Measurements from ENCODE around the gene GLP2R. TPM values are rescaled to one million over a fixed set of nuclear protein-coding genes. Genes with fewer than 3 reads are reported as not detected.

The GLP2R gene
- total RNA-seq, 1 experiment from 2014 or later = not detected

GRCh38 chr17:9845306-9845705, 19.6 kb downstream of the GLP2R start:
- Mint-ChIP-seq H3K27ac (no peak overlapping the region), H3K4me3 (no peak overlapping the region), H3K4me1 (no peaks in the 10 kb centered on the region), H3K36me3 (no peaks in the 10 kb centered on the region), H3K9me3 (no peaks in the 10 kb centered on the region), H3K27me3 (ENCODE audit: low read depth) (no peaks in the 10 kb centered on the region)
- ChIA-PET POLR2A (no interaction called here), CTCF (interaction anchor here (0.7 to 2.3 kb wide), 2 partner anchors 44 to 77 kb away, joined by 5 to 7 read pairs; no protein-coding TSS in a partner anchor)
- DNase-seq (ENCODE audit: low spot score) = no peak
- TF ChIP-seq HMGXB4 (CRISPR knock-in tag; IDR thresholded peaks at IDR 0.05) (no peak), ZNF121 (CRISPR knock-in tag; IDR thresholded peaks at IDR 0.05) (no peak)
- ATAC-seq = no peak

- H3K27me3 Mint-ChIP-seq (ENCODE audit: low read depth) = no peaks in the 10 kb centered on the region
- H3K9me3 Mint-ChIP-seq = peaks cover 12% of the 10 kb centered on the region
- ATAC-seq (no peak), DNase-seq (ENCODE audit: low spot score) (no peak)
- CTCF ChIA-PET = interaction anchor here (0.6 to 1.2 kb wide), 3 partner anchors 82 to 348 kb away, joined by 3 to 4 read pairs (median 3); partner anchors contain the start of gene GAS7
- POLR2A ChIA-PET = no interaction called here
- TF ChIP-seq MYBL2 (CRISPR knock-in tag; IDR thresholded peaks at IDR 0.05) = no peak
- no peak overlapping the region for H3K4me3 Mint-ChIP-seq
- H3K27ac Mint-ChIP-seq = no peak overlapping the region
- H3K4me1 Mint-ChIP-seq = no peaks in the 10 kb centered on the region
- H3K36me3 Mint-ChIP-seq = no peaks in the 10 kb centered on the region
Observed at GRCh38 chr17:9850151-9850550, 24.4 kb downstream of the GLP2R start.

- Mint-ChIP-seq H3K9me3 (peaks cover 30% of the 10 kb centered on the region), H3K27me3 (ENCODE audit: low read depth) (no peaks in the 10 kb centered on the region), H3K36me3 (no peaks in the 10 kb centered on the region), H3K27ac (no peak overlapping the region), H3K4me1 (no peaks in the 10 kb centered on the region), H3K4me3 (no peak overlapping the region)
- POLR2A ChIA-PET = no interaction called here
- CTCF ChIA-PET = no interaction called here
- DNase-seq (ENCODE audit: low spot score) (no peak), ATAC-seq (no peak)
- no peak for TF ChIP-seq JAZF1 (CRISPR knock-in tag; IDR thresholded peaks at IDR 0.05)
- no peak for TF ChIP-seq HMGXB4 (CRISPR knock-in tag; IDR thresholded peaks at IDR 0.05)
- TF ChIP-seq ERG (CRISPR knock-in tag; IDR thresholded peaks at IDR 0.05) = no peak
- TF ChIP-seq E2F1 (CRISPR knock-in tag; IDR thresholded peaks at IDR 0.05) = no peak
- no peak for TF ChIP-seq TEAD4 (CRISPR knock-in tag; IDR thresholded peaks at IDR 0.05)
- no peak for TF ChIP-seq CREM (CRISPR knock-in tag; IDR thresholded peaks at IDR 0.05)
- TF ChIP-seq ZNF532 (CRISPR knock-in tag; IDR thresholded peaks at IDR 0.05; ENCODE audit: borderline replicate concordance) = no peak
- no peak for TF ChIP-seq PREB (CRISPR knock-in tag; IDR thresholded peaks at IDR 0.05; ENCODE audit: borderline replicate concordance)
- no peak for TF ChIP-seq EMX1 (CRISPR knock-in tag; IDR thresholded peaks at IDR 0.05)
- no peak for TF ChIP-seq FOXP4 (CRISPR knock-in tag; IDR thresholded peaks at IDR 0.05)
Observed at GRCh38 chr17:9854255-9854654, 28.5 kb downstream of the GLP2R start.
